ENCODE measurements around the gene SLC25A26.

Gene SLC25A26

GRCh38 chr3:66355394-66355793, 134.6 kb downstream of the SLC25A26 start:
- H3K27me3 ChIP-seq (ENCODE audit: insufficient read depth, low read length, poor library complexity) = no peaks in the 10 kb centered on the region
- H3K56ac ChIP-seq (ENCODE audit: low read length) = no peak overlapping the region
- H3K4me1 ChIP-seq (ENCODE audit: control insufficient read depth, low read depth, low read length) = no peaks in the 10 kb centered on the region
- H3K4me3 ChIP-seq (ENCODE audit: low read length) = no peak overlapping the region
- H4K5ac ChIP-seq (ENCODE audit: low read length) = no peak overlapping the region
- H2BK15ac ChIP-seq (replicated peaks; ENCODE audit: low read depth) = no peak overlapping the region
- H3K36me3 ChIP-seq (ENCODE audit: control insufficient read depth, insufficient read depth, low read length) = no peaks in the 10 kb centered on the region
- H3K18ac ChIP-seq (ENCODE audit: low read length) = no peak overlapping the region
- DNase-seq = no peak
- no peak overlapping the region for H2BK5ac ChIP-seq (ENCODE audit: low read length)
- no peak overlapping the region for H3K23ac ChIP-seq (ENCODE audit: low read length)
- H3K79me2 ChIP-seq (ENCODE audit: control insufficient read depth, insufficient read depth, low read length) = no peaks in the 10 kb centered on the region
- H3K27ac ChIP-seq (ENCODE audit: low read depth, low read length) = no peak overlapping the region
- WGBS (ENCODE audit: extremely low coverage, insufficient coverage, low lambda C conversion rate) = no CpG with 5 or more reads among the region's 3 CpGs
- H2AK5ac ChIP-seq (ENCODE audit: low read length) = no peak overlapping the region
- no peak overlapping the region for H2BK120ac ChIP-seq (ENCODE audit: low read depth, low read length)
- H3K9ac ChIP-seq (ENCODE audit: low read length) = no peak overlapping the region
- H3K4ac ChIP-seq (ENCODE audit: low read depth, low read length) = no peak overlapping the region
- H3K4me2 ChIP-seq (ENCODE audit: low read length) = no peak overlapping the region
- H4K8ac ChIP-seq (ENCODE audit: low read depth, low read length) = no peak overlapping the region
- H3K79me1 ChIP-seq (ENCODE audit: low read length) = no peaks in the 10 kb centered on the region

GRCh38 chr3:66355997-66356396, 135.2 kb downstream of the SLC25A26 start:
- H3K18ac ChIP-seq (ENCODE audit: low read length) = no peak overlapping the region
- H3K4ac ChIP-seq (ENCODE audit: low read depth, low read length) = no peak overlapping the region
- no peaks in the 10 kb centered on the region for H3K36me3 ChIP-seq (ENCODE audit: control insufficient read depth, insufficient read depth, low read length)
- H3K79me2 ChIP-seq (ENCODE audit: control insufficient read depth, insufficient read depth, low read length) = no peaks in the 10 kb centered on the region
- no peak overlapping the region for H3K4me2 ChIP-seq (ENCODE audit: low read length)
- no CpG with 5 or more reads among the region's 1 CpG for WGBS (ENCODE audit: extremely low coverage, insufficient coverage, low lambda C conversion rate)
- no peak overlapping the region for H2AK5ac ChIP-seq (ENCODE audit: low read length)
- no peak for DNase-seq
- H3K56ac ChIP-seq (ENCODE audit: low read length) = no peak overlapping the region
- no peak overlapping the region for H4K5ac ChIP-seq (ENCODE audit: low read length)
- H3K4me1 ChIP-seq (ENCODE audit: control insufficient read depth, low read depth, low read length) = no peaks in the 10 kb centered on the region
- H2BK5ac ChIP-seq (ENCODE audit: low read length) = no peak overlapping the region
- no peak overlapping the region for H4K8ac ChIP-seq (ENCODE audit: low read depth, low read length)
- no peaks in the 10 kb centered on the region for H3K27me3 ChIP-seq (ENCODE audit: insufficient read depth, low read length, poor library complexity)
- no peak overlapping the region for H3K4me3 ChIP-seq (ENCODE audit: low read length)
- no peak overlapping the region for H3K23ac ChIP-seq (ENCODE audit: low read length)
- no peak overlapping the region for H2BK120ac ChIP-seq (ENCODE audit: low read depth, low read length)
- H3K9ac ChIP-seq (ENCODE audit: low read length) = no peak overlapping the region
- H2BK15ac ChIP-seq (replicated peaks; ENCODE audit: low read depth) = no peak overlapping the region
- H3K79me1 ChIP-seq (ENCODE audit: low read length) = no peaks in the 10 kb centered on the region
- H3K27ac ChIP-seq (ENCODE audit: low read depth, low read length) = no peak overlapping the region

- Histone ChIP-seq H3K9ac (ENCODE audit: low read length) (no peak overlapping the region), H4K8ac (ENCODE audit: low read depth, low read length) (no peak overlapping the region), H3K4me2 (ENCODE audit: low read length) (no peak overlapping the region), H2BK120ac (ENCODE audit: low read depth, low read length) (no peak overlapping the region), H2BK5ac (ENCODE audit: low read length) (no peak overlapping the region), H3K4me1 (ENCODE audit: control insufficient read depth, low read depth, low read length) (peaks cover 3% of the 10 kb centered on the region), H3K27me3 (ENCODE audit: insufficient read depth, low read length, poor library complexity) (no peaks in the 10 kb centered on the region), H3K18ac (ENCODE audit: low read length) (no peak overlapping the region), H2BK15ac (replicated peaks; ENCODE audit: low read depth) (no peak overlapping the region), H3K79me2 (ENCODE audit: control insufficient read depth, insufficient read depth, low read length) (no peaks in the 10 kb centered on the region), H3K36me3 (ENCODE audit: control insufficient read depth, insufficient read depth, low read length) (no peaks in the 10 kb centered on the region), H3K4me3 (ENCODE audit: low read length) (no peak overlapping the region), H3K79me1 (ENCODE audit: low read length) (no peaks in the 10 kb centered on the region), H3K56ac (ENCODE audit: low read length) (no peak overlapping the region), H3K27ac (ENCODE audit: low read depth, low read length) (no peak overlapping the region), H3K23ac (ENCODE audit: low read length) (no peak overlapping the region), H2AK5ac (ENCODE audit: low read length) (no peak overlapping the region), H3K4ac (ENCODE audit: low read depth, low read length) (no peak overlapping the region), H4K5ac (ENCODE audit: low read length) (no peak overlapping the region)
- no CpG with 5 or more reads among the region's 5 CpGs for WGBS (ENCODE audit: extremely low coverage, insufficient coverage, low lambda C conversion rate)
- DNase-seq = no peak
Observed at GRCh38 chr3:66361356-66361755, 140.6 kb downstream of the SLC25A26 start.

GRCh38 chr3:66362541-66362941, 141.7 kb downstream of the SLC25A26 start:
- Histone ChIP-seq H3K4ac (ENCODE audit: low read depth, low read length) (no peak overlapping the region), H3K18ac (ENCODE audit: low read length) (no peak overlapping the region), H4K5ac (ENCODE audit: low read length) (no peak overlapping the region), H4K8ac (ENCODE audit: low read depth, low read length) (no peak overlapping the region), H3K4me1 (ENCODE audit: control insufficient read depth, low read depth, low read length) (peaks cover 3% of the 10 kb centered on the region), H2BK15ac (replicated peaks; ENCODE audit: low read depth) (no peak overlapping the region), H2AK5ac (ENCODE audit: low read length) (no peak overlapping the region), H3K9ac (ENCODE audit: low read length) (no peak overlapping the region), H2BK120ac (ENCODE audit: low read depth, low read length) (no peak overlapping the region), H3K56ac (ENCODE audit: low read length) (no peak overlapping the region), H3K4me3 (ENCODE audit: low read length) (no peak overlapping the region), H3K36me3 (ENCODE audit: control insufficient read depth, insufficient read depth, low read length) (no peaks in the 10 kb centered on the region), H3K79me2 (ENCODE audit: control insufficient read depth, insufficient read depth, low read length) (no peaks in the 10 kb centered on the region), H3K27me3 (ENCODE audit: insufficient read depth, low read length, poor library complexity) (no peaks in the 10 kb centered on the region), H3K79me1 (ENCODE audit: low read length) (no peaks in the 10 kb centered on the region), H2BK5ac (ENCODE audit: low read length) (no peak overlapping the region), H3K27ac (ENCODE audit: low read depth, low read length) (no peak overlapping the region), H3K23ac (ENCODE audit: low read length) (no peak overlapping the region), H3K4me2 (ENCODE audit: low read length) (no peak overlapping the region)
- no CpG with 5 or more reads among the region's 3 CpGs for WGBS (ENCODE audit: extremely low coverage, insufficient coverage, low lambda C conversion rate)
- DNase-seq = peak; percentile 74

GRCh38 chr3:66363148-66363547, 142.3 kb downstream of the SLC25A26 start:
- Histone ChIP-seq H4K8ac (ENCODE audit: low read depth, low read length) (no peak overlapping the region), H4K5ac (ENCODE audit: low read length) (no peak overlapping the region), H3K18ac (ENCODE audit: low read length) (no peak overlapping the region), H2BK120ac (ENCODE audit: low read depth, low read length) (no peak overlapping the region), H2AK5ac (ENCODE audit: low read length) (no peak overlapping the region), H3K9ac (ENCODE audit: low read length) (no peak overlapping the region), H3K79me2 (ENCODE audit: control insufficient read depth, insufficient read depth, low read length) (no peaks in the 10 kb centered on the region), H3K27ac (ENCODE audit: low read depth, low read length) (no peak overlapping the region), H3K4me3 (ENCODE audit: low read length) (no peak overlapping the region), H3K79me1 (ENCODE audit: low read length) (no peaks in the 10 kb centered on the region), H3K4me2 (ENCODE audit: low read length) (no peak overlapping the region), H3K23ac (ENCODE audit: low read length) (no peak overlapping the region), H3K27me3 (ENCODE audit: insufficient read depth, low read length, poor library complexity) (no peaks in the 10 kb centered on the region), H2BK15ac (replicated peaks; ENCODE audit: low read depth) (no peak overlapping the region), H3K4ac (ENCODE audit: low read depth, low read length) (no peak overlapping the region), H3K56ac (ENCODE audit: low read length) (no peak overlapping the region), H3K4me1 (ENCODE audit: control insufficient read depth, low read depth, low read length) (peaks cover 3% of the 10 kb centered on the region), H3K36me3 (ENCODE audit: control insufficient read depth, insufficient read depth, low read length) (no peaks in the 10 kb centered on the region), H2BK5ac (ENCODE audit: low read length) (no peak overlapping the region)
- DNase-seq = peak; percentile 18
- no CpG with 5 or more reads among the region's 6 CpGs for WGBS (ENCODE audit: extremely low coverage, insufficient coverage, low lambda C conversion rate)

- Histone ChIP-seq H4K8ac (ENCODE audit: low read depth, low read length) (no peak overlapping the region), H2AK5ac (ENCODE audit: low read length) (no peak overlapping the region), H2BK5ac (ENCODE audit: low read length) (no peak overlapping the region), H3K56ac (ENCODE audit: low read length) (no peak overlapping the region), H2BK120ac (ENCODE audit: low read depth, low read length) (no peak overlapping the region), H2BK15ac (replicated peaks; ENCODE audit: low read depth) (no peak overlapping the region), H3K27me3 (ENCODE audit: insufficient read depth, low read length, poor library complexity) (no peaks in the 10 kb centered on the region), H3K4me2 (ENCODE audit: low read length) (no peak overlapping the region), H3K27ac (ENCODE audit: low read depth, low read length) (no peak overlapping the region), H3K23ac (ENCODE audit: low read length) (no peak overlapping the region), H4K5ac (ENCODE audit: low read length) (no peak overlapping the region), H3K4ac (ENCODE audit: low read depth, low read length) (no peak overlapping the region), H3K79me2 (ENCODE audit: control insufficient read depth, insufficient read depth, low read length) (no peaks in the 10 kb centered on the region), H3K9ac (ENCODE audit: low read length) (no peak overlapping the region), H3K79me1 (ENCODE audit: low read length) (no peaks in the 10 kb centered on the region), H3K4me1 (ENCODE audit: control insufficient read depth, low read depth, low read length) (peaks cover 3% of the 10 kb centered on the region), H3K36me3 (ENCODE audit: control insufficient read depth, insufficient read depth, low read length) (no peaks in the 10 kb centered on the region), H3K4me3 (ENCODE audit: low read length) (no peak overlapping the region), H3K18ac (ENCODE audit: low read length) (no peak overlapping the region)
- WGBS (ENCODE audit: extremely low coverage, insufficient coverage, low lambda C conversion rate) = no CpG with 5 or more reads among the region's 5 CpGs
- DNase-seq = no peak
Observed at GRCh38 chr3:66365080-66365479, 144.3 kb downstream of the SLC25A26 start.
